Activated T-cell treated with anti-CD3 and anti-CD28 coated beads, Interleukin-2, amount 50 U/mL, for 24 hours (primary cell): ENCODE data around the gene CUL9.

ENCODE experiments used
- DNase-seq: peaks from one replicate; pipeline ENCODE4 v3.0.0-alpha.2; 2020
- H3K27ac Mint-ChIP-seq: 2 replicates; pipeline ENCODE4 v1.8.0; 2020; ENCODE audit warnings: mild to moderate bottlenecking, mixed read lengths
- H3K27me3 Mint-ChIP-seq: 2 replicates; pipeline ENCODE4 v1.8.0; 2020; ENCODE audit warnings: mixed read lengths
- H3K36me3 Mint-ChIP-seq: 2 replicates; pipeline ENCODE4 v1.8.0; 2020; ENCODE audit warnings: low read depth, mixed read lengths
- H3K4me1 Mint-ChIP-seq: 2 replicates; pipeline ENCODE4 v1.8.0; 2020; ENCODE audit warnings: low read depth, mixed read lengths
- H3K4me3 Mint-ChIP-seq: 2 replicates; pipeline ENCODE4 v1.8.0; 2020; ENCODE audit warnings: mild to moderate bottlenecking, moderate library complexity, mixed read lengths
- H3K9me3 Mint-ChIP-seq: 2 replicates; pipeline ENCODE4 v1.8.0; 2020; ENCODE audit warnings: mixed read lengths

Gene CUL9

DNA sequence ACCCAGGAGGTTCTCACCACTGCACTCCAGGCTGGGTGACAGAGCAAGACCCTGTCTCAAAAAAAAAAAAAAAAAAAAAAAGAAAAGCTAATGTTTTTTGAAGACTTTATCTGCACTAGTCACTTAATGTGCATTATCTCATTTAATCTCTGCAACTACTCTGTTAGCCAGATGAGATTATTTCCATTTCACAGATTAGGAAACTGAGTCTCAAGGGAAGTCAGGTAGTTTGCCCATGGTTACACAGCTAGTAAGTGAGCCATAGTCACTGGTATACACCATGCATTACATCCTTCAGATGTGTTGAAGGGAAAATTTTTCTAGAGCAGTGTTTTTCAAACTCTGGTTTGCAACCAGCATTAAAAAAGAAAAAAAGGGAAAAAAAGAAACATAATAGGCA is 18.1 kb upstream of the CUL9 start:
- H3K36me3 Mint-ChIP-seq: no peaks in the 10 kb centered on the region
- H3K4me3 Mint-ChIP-seq: no peak overlapping the region
- DNase-seq: no peak
- no peak overlapping the region for H3K27ac Mint-ChIP-seq
- H3K27me3 Mint-ChIP-seq: no peaks in the 10 kb centered on the region
- no peaks in the 10 kb centered on the region for H3K4me1 Mint-ChIP-seq
- no peaks in the 10 kb centered on the region for H3K9me3 Mint-ChIP-seq

GRCh38 chr6:43170417-43170930 is 11.5 kb upstream of the CUL9 start:
- H3K27me3 Mint-ChIP-seq: no peaks in the 10 kb centered on the region
- H3K4me1 Mint-ChIP-seq: peaks cover 39% of the 10 kb centered on the region
- H3K36me3 Mint-ChIP-seq: peaks cover 31% of the 10 kb centered on the region
- H3K9me3 Mint-ChIP-seq: no peaks in the 10 kb centered on the region
- peak overlapping the region; percentile 93 for H3K27ac Mint-ChIP-seq
- no peak for DNase-seq
- peak overlapping the region; percentile 84 for H3K4me3 Mint-ChIP-seq

- peaks cover 38% of the 10 kb centered on the region for H3K36me3 Mint-ChIP-seq
- peaks cover 45% of the 10 kb centered on the region for H3K4me1 Mint-ChIP-seq
- H3K27ac Mint-ChIP-seq: peak within 1 kb of the TSS; percentile 93
- H3K9me3 Mint-ChIP-seq: no peaks in the 10 kb centered on the region
- H3K4me3 Mint-ChIP-seq: peak within 1 kb of the TSS; percentile 90
- peak; percentile 98 for DNase-seq
- H3K27me3 Mint-ChIP-seq: no peaks in the 10 kb centered on the region
Observed at GRCh38 chr6:43170931-43171706, 10.9 kb upstream of the CUL9 start, which contains the start of gene SRF. Gene SRF, plus strand, starts transcription at chr6:43171269. Its CDS starts 388 bp downstream, at chr6:43171657.

DNA sequence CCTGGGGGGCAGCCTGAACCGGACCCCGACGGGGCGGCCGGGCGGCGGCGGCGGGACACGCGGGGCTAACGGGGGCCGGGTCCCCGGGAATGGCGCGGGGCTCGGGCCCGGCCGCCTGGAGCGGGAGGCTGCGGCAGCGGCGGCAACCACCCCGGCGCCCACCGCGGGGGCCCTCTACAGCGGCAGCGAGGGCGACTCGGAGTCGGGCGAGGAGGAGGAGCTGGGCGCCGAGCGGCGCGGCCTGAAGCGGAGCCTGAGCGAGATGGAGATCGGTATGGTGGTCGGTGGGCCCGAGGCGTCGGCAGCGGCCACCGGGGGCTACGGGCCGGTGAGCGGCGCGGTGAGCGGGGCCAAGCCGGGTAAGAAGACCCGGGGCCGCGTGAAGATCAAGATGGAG is 10.3 kb upstream of the CUL9 start:
- peak; percentile 71 for DNase-seq
- H3K4me1 Mint-ChIP-seq: peaks cover 48% of the 10 kb centered on the region

DNA sequence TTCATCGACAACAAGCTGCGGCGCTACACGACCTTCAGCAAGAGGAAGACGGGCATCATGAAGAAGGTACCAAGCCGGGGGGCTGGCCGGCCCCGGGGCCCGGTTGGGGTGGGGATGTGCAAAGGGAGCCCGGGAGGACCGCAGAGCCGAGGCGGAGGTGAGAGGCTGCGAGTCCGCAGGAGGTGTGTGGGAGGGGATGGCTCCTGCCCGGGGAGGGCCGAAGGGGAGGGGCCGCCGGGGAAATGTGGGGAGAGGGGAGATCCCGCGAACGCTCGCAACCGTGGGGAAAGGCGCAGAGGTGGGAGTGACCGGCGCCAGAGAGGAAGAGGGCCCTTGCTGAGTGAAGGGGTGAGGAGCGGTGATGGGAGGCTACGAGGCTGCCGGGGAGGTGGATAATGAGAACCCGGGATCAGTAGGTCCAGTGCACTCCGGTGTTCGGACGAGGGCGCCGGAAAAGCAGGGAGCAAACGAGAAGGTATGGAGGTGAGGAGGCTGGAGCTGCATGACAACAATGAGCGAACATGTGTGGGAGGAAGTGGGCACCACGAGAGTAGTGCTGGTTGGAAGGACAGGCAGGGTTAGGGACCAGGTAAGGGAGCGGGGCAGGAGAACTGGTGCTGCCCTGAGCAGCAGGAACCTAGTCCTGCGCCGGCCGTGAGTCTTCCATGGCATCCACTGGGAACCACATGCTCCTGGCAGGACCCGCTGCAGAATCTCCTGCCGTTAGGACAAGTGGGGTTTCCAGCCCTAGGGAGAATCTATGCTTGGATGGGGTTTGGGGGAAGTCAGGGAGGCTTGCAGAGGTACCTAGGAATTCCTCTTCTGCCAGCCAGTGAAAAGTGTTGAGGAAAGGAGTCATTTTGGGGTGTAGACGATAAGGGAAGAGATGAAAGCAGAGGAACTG is 9.6 kb upstream of the CUL9 start:
- Mint-ChIP-seq H3K4me3 (peak overlapping the region; percentile 90), H3K27me3 (no peaks in the 10 kb centered on the region), H3K9me3 (no peaks in the 10 kb centered on the region), H3K4me1 (peaks cover 48% of the 10 kb centered on the region), H3K36me3 (peaks cover 49% of the 10 kb centered on the region), H3K27ac (peak overlapping the region; percentile 88)
- DNase-seq: peak; percentile 75

More for the DNA sequence above, 10.3 kb upstream of the CUL9 start:
- Mint-ChIP-seq H3K27me3 (no peaks in the 10 kb centered on the region), H3K9me3 (no peaks in the 10 kb centered on the region), H3K27ac (peak overlapping the region; percentile 88), H3K36me3 (peaks cover 44% of the 10 kb centered on the region), H3K4me3 (peak overlapping the region; percentile 90)

GRCh38 chr6:43173591-43174262 is 8.3 kb upstream of the CUL9 start:
- Mint-ChIP-seq H3K4me1 (peaks cover 50% of the 10 kb centered on the region), H3K36me3 (peaks cover 63% of the 10 kb centered on the region), H3K9me3 (no peaks in the 10 kb centered on the region), H3K27ac (peak overlapping the region; percentile 88), H3K27me3 (no peaks in the 10 kb centered on the region), H3K4me3 (peak overlapping the region; percentile 90)
- DNase-seq: no peak

- peak overlapping the region; percentile 88 for H3K27ac Mint-ChIP-seq
- peaks cover 70% of the 10 kb centered on the region for H3K36me3 Mint-ChIP-seq
- H3K4me3 Mint-ChIP-seq: peak overlapping the region; percentile 90
- no peaks in the 10 kb centered on the region for H3K9me3 Mint-ChIP-seq
- peak; percentile 90 for DNase-seq
- peaks cover 50% of the 10 kb centered on the region for H3K4me1 Mint-ChIP-seq
- no peaks in the 10 kb centered on the region for H3K27me3 Mint-ChIP-seq
Observed at GRCh38 chr6:43174263-43175112, 7.5 kb upstream of the CUL9 start.

GRCh38 chr6:43175676-43176422 is 6.1 kb upstream of the CUL9 start:
- H3K27me3 Mint-ChIP-seq: no peaks in the 10 kb centered on the region
- H3K4me3 Mint-ChIP-seq: no peak overlapping the region
- no peak for DNase-seq
- H3K36me3 Mint-ChIP-seq: peaks cover 75% of the 10 kb centered on the region
- H3K27ac Mint-ChIP-seq: peak overlapping the region; percentile 88
- peaks cover 40% of the 10 kb centered on the region for H3K4me1 Mint-ChIP-seq
- no peaks in the 10 kb centered on the region for H3K9me3 Mint-ChIP-seq

- H3K4me1 Mint-ChIP-seq: peaks cover 44% of the 10 kb centered on the region
Observed at GRCh38 chr6:43176423-43176786, 5.6 kb upstream of the CUL9 start.

DNA sequence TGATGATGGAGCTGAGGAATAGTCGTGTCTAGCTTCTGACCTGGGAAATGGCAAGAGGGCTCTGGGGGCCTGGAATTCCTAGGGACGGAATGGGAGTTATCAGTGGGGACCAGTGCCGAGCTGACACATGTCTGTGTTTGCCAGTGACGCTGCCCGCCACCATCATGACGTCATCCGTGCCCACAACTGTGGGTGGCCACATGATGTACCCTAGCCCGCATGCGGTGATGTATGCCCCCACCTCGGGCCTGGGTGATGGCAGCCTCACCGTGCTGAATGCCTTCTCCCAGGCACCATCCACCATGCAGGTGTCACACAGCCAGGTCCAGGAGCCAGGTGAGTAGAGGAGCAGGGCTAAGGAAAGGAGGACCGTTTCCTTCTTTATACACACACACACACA is 3.8 kb upstream of the CUL9 start:
- Mint-ChIP-seq H3K4me1 (peaks cover 49% of the 10 kb centered on the region), H3K9me3 (no peaks in the 10 kb centered on the region), H3K36me3 (peaks cover 77% of the 10 kb centered on the region), H3K27ac (peak overlapping the region; percentile 29), H3K4me3 (no peak overlapping the region), H3K27me3 (no peaks in the 10 kb centered on the region)
- no peak for DNase-seq

More at GRCh38 chr6:43176423-43176786, 5.6 kb upstream of the CUL9 start:
- Mint-ChIP-seq H3K36me3 (peaks cover 81% of the 10 kb centered on the region), H3K9me3 (no peaks in the 10 kb centered on the region), H3K4me3 (no peak overlapping the region), H3K27ac (peak overlapping the region; percentile 88), H3K27me3 (no peaks in the 10 kb centered on the region)
- no peak for DNase-seq

- Mint-ChIP-seq H3K27ac (peak overlapping the region; percentile 66), H3K27me3 (no peaks in the 10 kb centered on the region), H3K9me3 (no peaks in the 10 kb centered on the region), H3K4me3 (no peak overlapping the region), H3K36me3 (peaks cover 71% of the 10 kb centered on the region), H3K4me1 (peaks cover 49% of the 10 kb centered on the region)
- no peak for DNase-seq
Observed at GRCh38 chr6:43178951-43179830, 2.8 kb upstream of the CUL9 start.

- Mint-ChIP-seq H3K27me3 (no peaks in the 10 kb centered on the region), H3K9me3 (no peaks in the 10 kb centered on the region), H3K4me1 (peaks cover 53% of the 10 kb centered on the region), H3K27ac (no peak overlapping the region), H3K36me3 (peaks cover 73% of the 10 kb centered on the region), H3K4me3 (no peak overlapping the region)
- no peak for DNase-seq
Observed at GRCh38 chr6:43180058-43180457, 1.9 kb upstream of the CUL9 start.
